NT2/D1 (cell line): ENCODE data around the gene MYO15B.

Experiments
- YY1 ChIP-seq: IDR thresholded peaks from 2 replicates; pipeline ENCODE4 v1.6.1; 2011; ENCODE audit not compliant: insufficient read length, insufficient read depth
- ZNF274 ChIP-seq: IDR thresholded peaks from 2 replicates; pipeline ENCODE4 v1.6.1; 2011; ENCODE audit warnings: mild to moderate bottlenecking, low read depth, low read length

DNA sequence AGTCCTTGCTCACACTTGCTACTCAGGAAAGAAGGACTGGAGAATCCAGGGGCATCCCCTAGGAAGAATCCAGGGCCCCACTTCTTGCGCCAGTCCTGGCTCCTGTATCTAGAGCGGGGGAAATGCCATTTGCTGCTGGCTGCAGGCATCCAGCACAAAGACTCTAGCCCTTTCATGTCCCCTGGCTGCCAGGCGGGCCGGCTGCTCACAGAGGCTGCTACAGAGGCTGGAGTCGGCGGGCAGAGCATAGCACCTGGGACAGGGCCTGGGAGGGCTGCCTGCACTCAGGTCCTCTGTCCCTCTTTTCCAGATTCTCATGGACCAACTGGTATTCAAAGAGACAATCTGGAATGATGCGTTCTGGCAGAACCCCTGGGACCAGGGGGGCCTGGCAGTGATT, 59.5 kb downstream of the MYO15B start:
- no peak for TF ChIP-seq ZNF274
- no peak for TF ChIP-seq YY1
